DMS79 treated with DMSO at 0.1 percent for 48 hours (cell line): ENCODE data around the gene TMEFF1.
"Not testable (repeated sequence)": the region's sequence is repeated elsewhere in the genome, so short reads cannot be mapped to it uniquely, and the experiment has no call there.

Experiments used
- DNase-seq: peaks from one replicate; lab custom pipeline; 2025; lab: John Stamatoyannopoulos, UW

TMEFF1 gene

GRCh38 chr9:100472788-100473275, at the start of gene TMEFF1:
TMEFF1 (plus strand) TSS chr9:100473149; CDS start chr9:100473545, 396 bp downstream.
- no peak for DNase-seq

- no peak for DNase-seq
Measured at GRCh38 chr9:100425758-100426157, 47.2 kb upstream of the TMEFF1 start.

GRCh38 chr9:100426189-100426529, 46.8 kb upstream of the TMEFF1 start:
- no peak for DNase-seq

GRCh38 chr9:100426530-100427365, 46.2 kb upstream of the TMEFF1 start, which contains the start of gene MSANTD3:
MSANTD3 (plus strand) TSS chr9:100427143; CDS start chr9:100441939, 14,796 bp downstream.
- DNase-seq: peak; percentile 23

GRCh38 chr9:100427366-100428263, 45.3 kb upstream of the TMEFF1 start:
- DNase-seq: peak; percentile 7

- DNase-seq: no peak
Measured at GRCh38 chr9:100428871-100429654, 43.9 kb upstream of the TMEFF1 start.

GRCh38 chr9:100430286-100430940, 42.5 kb upstream of the TMEFF1 start:
- DNase-seq: no peak

GRCh38 chr9:100431886-100432285, 41.1 kb upstream of the TMEFF1 start:
- peak; percentile 39 for DNase-seq

GRCh38 chr9:100432736-100433135, 40.2 kb upstream of the TMEFF1 start:
- DNase-seq: peak; percentile 36

GRCh38 chr9:100436571-100436970, 36.4 kb upstream of the TMEFF1 start:
- no peak for DNase-seq

- peak; percentile 7 for DNase-seq
Measured at GRCh38 chr9:100437860-100438805, 34.8 kb upstream of the TMEFF1 start.

GRCh38 chr9:100440071-100440470, 32.9 kb upstream of the TMEFF1 start:
- DNase-seq: no peak

- not testable (repeated sequence) for DNase-seq
Measured at GRCh38 chr9:100440487-100440886, 32.5 kb upstream of the TMEFF1 start.

GRCh38 chr9:100441911-100442361, 31.0 kb upstream of the TMEFF1 start:
- DNase-seq: no peak

GRCh38 chr9:100443781-100444768, 28.9 kb upstream of the TMEFF1 start:
- DNase-seq: no peak

- no peak for DNase-seq
Measured at GRCh38 chr9:100445161-100445902, 27.6 kb upstream of the TMEFF1 start.

GRCh38 chr9:100445903-100446549, 26.9 kb upstream of the TMEFF1 start:
- DNase-seq: no peak

GRCh38 chr9:100447041-100447440, 25.9 kb upstream of the TMEFF1 start:
- DNase-seq: no peak
